ENCODE results near the gene FANCD2OS.

FANCD2OS gene, protein sequence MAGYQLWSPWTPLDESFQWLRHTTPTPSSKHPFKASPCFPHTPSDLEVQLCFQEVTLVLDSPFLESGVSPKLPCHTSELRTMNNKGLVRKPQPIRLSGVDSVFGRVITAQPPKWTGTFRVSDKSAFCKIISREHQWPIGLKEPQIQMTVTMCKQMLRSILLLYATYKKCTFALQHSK

DNA sequence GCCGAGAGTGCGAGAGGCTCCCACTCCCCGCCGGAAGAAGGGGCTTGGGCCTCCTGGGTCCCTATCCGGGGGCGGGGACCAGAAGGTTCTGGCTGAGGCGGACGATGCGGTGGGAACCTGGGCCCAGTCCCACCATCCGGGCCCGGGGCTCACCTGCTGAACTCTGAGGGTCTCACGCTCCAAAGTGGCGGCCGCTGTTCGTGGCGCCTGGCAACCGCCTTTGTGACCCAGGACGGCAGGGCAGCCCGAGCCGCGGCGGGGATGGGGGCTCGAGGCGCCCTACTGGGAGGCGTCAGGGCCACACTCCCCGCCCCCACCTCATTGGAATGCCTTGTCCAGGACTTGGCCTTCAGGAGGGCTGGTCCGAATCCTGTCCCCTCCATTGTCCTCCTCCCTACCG lies at the start of gene FANCD2OS:
Gene FANCD2OS (minus strand): TSS at position 165 of the 400 bp plus-strand sequence. CDS start 3,481 bp downstream, outside the sequence.
- no peak for DNase-seq

DNA sequence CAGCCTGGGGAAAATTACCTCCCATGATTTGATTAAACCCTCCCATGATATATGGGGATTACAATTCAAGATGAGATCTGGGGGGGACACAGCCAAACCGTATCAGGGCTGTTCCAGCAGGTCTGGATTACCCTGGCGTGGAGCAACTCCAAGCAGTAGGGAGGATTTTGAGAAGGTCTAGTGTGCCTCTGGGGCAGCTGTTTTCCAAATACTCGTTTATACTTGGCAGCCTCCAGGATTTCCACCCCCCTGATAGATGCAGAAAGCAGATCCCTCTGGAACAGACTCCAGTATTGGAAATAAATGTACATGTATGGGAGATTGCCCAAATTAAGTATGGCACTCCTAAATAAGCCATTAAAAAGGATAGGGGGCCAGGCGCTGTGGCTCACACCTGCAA lies 49.0 kb upstream of the FANCD2OS start:
- no peak for DNase-seq

DNA sequence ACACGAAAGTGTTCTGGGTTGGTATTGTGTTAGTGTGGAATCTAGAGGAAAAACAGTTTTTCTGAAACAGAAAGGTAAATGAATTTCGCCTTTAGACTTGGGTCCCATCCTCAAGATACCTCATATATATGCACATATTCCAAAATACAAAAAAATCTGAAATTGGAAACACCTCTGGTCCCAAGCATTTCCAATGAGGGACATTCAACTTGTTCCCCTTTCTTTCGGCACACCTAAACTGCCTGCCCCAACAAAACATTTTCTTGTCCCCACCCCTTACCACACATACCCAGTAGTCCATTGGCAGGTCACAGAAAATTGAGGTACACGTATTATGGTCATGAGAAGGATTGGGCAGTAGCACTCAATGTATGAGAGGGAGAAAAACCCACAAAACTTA lies 47.6 kb upstream of the FANCD2OS start:
- no peak for DNase-seq

DNA sequence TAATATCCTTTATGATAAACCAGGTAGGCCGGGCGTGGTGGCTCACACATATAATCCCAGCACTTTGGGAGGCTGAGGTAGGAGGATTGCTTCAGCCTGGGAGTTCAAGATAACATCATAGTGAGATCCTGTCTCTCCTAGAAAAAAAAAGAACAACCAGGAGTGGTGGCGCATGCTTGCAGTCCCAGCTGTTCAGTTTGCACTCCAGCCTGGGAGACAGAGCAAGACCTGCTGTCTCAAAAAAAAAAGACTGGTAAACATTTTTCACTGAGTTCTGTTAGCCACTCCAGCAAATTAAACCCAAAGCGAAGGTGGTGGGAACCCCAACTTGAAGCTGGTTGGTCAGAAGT lies 47.0 kb upstream of the FANCD2OS start:
- DNase-seq, result no peak

DNA sequence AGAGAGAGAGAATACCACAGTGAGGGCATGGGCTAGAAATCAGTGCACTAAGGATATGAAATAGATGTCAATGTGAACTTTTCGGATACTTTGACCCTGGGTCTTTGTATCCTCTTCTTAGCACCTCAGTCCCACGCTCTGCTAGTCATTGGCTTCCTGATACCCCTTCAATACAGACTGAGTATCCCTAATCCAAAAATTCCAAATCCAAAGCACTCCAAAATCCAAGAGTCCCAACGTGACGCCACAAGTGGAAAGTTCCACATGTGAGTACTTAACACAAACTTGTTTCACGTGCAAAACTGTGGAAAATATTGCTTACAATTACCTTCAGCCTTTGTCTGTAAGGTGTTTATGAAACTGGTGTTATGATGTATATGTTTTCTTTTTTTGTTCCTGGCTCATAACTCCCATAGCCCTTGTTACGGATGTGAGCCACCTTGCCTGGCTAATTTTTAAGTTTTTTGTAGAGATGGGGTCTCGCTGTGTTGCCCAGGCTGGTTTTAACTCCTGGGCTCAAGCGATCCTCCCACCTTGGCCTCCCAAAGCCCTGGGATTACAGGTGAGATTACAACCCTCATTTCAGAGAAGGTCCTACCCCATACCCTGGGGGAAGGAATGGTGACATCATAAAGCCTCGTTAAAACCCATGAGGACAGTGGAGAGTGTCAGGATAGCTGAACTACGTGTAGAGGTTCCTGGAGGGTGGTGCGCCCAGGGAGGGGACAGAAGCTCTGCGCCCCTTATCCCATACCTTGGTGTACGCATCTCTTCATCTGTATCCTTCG lies 46.5 kb upstream of the FANCD2OS start:
- no peak for DNase-seq

DNA sequence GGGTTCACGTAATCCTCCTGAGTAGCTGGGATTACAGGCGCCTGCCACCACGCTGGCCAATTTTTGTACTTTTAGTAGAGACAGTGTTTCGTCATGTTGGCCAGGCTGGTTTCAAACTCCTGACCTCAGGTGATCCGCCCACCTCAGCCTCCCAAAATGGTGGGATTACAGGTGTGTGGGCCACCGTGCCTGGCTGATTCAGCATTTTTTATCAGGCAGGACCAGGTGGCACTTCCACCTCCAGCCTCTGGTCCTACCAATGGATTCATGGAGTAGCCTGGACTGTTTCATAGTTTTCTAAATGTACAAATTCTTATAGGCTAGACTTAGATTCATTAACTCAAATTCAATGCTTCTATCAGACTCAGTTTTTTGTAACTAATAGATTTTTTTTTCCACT lies 42.9 kb upstream of the FANCD2OS start:
- DNase-seq, result no peak

DNA sequence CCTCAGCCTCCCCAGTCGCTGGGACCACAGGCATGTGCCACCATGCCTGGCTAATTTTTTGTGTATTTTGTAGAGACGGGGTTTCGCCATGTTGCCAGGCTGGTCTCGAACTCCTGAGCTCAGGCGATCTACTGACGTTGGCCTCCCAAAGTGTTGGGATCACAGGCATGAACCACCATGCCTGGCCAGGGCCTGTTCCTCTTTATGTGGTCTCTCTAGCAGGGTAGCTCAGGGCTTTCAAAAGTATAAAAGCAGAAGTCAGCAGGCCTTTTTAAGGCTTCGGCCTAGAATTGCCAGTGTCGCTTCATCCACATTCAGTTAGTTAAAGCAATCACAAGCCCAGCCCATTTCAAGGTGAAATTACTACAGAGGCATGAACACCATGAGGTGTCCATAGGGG lies 41.2 kb upstream of the FANCD2OS start:
- DNase-seq, result no peak

DNA sequence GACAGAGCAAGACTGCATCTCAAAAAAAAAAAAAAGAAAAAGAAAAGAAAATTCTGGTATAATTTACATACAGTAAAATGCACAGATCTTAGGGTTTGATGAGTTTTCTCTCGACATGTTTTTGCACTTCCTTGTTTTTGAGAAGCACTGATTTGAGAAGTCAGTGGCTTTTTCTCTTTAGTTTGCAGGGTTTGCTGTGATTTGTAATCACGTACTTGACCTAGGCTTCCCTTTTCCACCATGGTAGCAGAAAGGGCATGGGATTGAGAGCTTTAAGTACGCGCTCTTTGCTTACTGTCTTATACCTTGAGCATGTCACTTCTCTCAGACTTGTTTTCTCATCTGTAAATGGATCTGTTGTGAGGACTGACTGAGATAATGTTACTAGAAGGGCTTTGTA lies 37.6 kb upstream of the FANCD2OS start:
- no peak for DNase-seq

DNA sequence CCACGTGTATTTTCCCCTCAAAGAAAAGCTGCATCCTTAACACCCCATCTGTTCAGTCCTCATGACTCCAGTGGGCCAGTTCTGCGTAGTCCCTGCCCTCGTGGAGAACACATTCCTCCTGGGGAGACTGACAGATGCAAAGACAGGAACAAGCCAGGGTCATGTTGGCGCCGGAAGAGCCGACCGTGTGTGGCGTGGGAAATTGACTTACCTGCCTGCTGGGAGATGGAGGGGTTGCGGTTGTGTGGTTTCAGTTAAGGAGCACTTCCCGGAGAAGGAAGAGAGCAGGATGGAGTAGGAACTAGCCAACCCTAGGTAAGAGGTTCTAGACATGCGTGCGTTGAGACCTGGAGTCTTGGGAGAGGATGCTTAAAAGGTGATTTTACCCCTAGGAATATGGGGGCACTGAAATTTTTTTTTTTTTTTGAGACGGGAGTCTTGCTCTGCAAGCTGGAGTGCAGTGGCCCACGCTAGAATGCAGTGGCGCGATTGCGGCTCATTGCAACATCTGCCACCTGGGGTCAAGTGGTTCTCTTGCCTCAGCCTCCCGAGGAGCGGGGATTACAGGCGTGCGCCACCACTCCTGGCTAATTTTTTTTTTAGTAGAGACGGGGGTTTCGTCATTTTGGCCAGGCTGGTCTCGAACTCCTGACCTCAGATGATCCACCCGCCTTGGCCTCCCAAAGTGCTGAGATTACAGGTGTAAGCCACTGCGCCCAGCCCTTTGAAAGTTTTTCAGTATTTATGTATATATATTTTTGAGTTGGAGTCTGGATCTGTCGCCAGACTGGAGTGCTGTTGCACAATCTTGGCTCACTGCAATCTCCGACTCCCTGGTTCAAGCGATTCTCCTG lies 34.9 kb upstream of the FANCD2OS start:
- DNase-seq, result peak; percentile 19

DNA sequence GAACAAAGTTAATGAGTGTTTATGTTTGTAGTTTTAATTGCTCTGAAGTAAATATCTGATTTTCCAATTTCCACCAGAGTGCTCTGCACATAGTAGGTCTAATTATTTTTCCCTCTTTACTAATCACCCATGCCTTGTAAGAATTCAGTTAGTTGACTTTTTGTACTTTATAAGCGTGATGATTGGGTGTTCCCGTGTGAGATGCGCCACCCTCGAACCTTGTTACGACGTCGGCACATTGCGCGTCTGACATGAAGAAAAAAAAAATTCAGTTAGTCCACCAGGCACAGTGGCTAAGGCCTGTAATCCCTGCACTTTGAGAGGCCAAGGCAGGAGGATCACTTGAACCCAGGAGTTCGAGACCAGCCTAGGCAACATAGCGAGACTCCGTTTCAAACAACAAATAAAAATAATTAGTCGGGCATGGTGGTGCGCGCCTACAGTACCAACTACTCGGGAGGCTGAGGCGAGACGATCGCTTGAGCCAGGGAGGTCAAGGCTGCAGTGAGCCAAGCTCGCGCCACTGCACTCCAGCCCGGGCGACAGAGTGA lies 33.0 kb upstream of the FANCD2OS start:
- DNase-seq, result no peak

DNA sequence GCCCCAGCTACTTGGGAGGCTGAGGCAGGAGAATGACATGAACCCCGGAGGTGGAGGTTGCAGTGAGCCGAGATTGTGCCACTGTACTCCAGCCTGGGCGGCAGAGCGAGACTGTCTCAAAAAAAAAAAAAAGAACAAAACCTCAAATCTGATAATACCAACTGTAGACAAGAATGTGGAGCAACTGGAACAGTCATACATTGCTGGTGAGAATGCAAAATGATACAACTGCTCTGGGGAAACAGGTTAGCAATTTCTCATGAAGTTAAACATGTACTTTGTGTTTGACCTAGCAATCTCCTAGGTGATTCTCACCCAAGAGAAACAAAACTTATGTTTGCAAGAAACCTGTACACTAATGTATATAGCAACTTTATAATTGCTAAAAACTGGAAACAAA lies 29.1 kb upstream of the FANCD2OS start:
- no peak for DNase-seq

DNA sequence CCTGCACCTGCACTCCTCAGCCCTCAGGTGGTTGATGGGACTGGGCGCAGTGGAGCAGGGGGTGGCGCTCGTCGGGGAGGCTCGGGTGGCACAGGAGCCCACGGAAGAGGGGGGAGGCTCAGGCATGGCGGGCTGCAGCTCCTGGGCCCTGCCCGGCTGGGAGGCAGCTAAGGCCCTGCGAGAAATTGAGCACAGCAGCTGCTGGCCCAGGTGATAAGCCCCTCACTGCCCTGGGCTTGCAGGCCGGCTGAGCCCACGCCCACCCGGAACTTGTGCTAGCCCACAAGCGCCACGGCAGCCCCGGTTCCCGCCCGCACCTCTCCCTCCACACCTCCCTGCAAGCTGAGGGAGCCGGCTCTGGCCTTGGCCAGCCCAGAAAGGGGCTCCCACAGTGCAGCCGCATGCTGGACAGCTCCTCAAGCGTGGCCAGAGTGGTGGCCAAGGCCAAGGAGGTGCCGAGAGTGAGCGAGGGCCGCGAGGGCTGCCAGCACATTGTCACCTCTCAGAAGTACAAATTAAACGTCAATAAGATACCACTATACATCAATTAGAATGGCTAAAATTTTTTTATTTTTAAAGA lies 28.5 kb upstream of the FANCD2OS start:
- no peak for DNase-seq

DNA sequence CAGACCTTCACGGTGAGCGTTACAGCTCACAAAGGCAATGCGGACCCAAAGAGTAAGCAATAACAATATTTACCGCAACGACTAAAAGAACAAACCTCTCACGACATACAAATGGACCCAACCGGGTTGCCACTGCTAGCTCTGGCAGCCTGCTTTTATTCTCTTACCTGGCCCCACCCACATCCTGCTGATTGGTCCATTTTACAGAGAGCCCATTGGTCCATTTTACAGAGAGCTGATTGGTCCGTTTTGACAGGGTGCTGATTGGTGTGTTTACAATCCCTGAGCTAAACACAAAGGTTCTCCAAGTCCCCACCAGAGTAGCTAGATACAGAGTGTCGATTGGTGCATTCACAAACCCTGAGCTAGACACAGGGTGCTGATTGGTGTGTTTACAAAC lies 27.8 kb upstream of the FANCD2OS start:
- DNase-seq, result peak; percentile 27

DNA sequence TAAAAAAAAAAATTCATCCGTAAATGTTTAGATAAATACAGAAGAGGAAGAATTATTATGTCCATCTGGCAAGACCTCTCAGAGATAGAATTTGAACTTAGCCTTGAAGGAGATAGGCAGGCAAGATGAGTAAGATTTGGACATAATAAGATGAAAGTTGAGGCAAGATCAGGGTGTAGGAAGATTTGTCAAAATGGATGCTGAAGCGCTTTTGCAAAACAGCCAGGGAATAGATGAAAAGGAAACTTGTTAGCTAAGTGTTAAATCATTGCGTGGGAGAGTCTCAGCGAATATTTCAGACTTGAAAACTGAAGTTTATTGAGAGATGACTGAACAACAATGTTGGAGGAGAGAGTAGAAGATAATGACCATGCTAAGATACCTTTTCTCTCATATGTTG lies 14.7 kb upstream of the FANCD2OS start:
- DNase-seq, result no peak

DNA sequence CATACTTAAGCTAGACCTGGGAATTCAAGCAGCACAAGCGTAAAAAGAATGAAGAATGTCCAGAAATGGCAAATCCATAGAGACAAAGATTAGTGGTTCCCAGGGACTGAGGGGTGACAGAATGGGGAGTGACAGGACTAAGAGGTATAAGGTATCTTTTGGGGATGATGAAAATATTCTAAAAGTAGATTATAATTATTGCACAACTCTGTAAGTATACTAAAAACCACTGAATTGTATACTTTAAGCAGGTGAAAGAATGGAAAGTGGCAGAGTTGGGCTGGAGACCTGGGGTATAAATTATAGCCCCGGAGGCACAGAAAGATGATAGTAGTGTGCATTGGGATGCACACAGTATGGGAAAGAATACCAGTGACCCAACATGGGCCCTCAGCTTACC lies 13.0 kb upstream of the FANCD2OS start:
- DNase-seq, result no peak

DNA sequence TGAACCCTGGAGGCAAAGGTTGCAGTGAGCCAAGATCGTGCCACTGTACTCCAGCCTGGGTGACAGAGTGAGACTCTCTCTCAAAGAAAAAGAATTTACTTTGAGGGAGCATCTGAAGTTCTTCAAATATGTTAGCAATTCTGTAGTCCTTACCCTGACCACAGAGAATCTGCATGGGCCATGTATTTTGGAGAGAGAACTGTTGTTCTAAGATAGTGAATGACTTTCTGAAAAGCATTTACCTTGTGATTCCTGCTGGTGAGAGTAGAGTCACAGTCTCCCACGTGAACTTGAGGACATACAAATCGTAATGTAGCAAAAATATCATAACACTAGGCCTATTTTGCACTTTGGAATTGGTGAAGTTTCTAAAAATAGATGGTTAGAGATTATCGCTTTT lies 11.3 kb upstream of the FANCD2OS start:
- DNase-seq, result no peak

DNA sequence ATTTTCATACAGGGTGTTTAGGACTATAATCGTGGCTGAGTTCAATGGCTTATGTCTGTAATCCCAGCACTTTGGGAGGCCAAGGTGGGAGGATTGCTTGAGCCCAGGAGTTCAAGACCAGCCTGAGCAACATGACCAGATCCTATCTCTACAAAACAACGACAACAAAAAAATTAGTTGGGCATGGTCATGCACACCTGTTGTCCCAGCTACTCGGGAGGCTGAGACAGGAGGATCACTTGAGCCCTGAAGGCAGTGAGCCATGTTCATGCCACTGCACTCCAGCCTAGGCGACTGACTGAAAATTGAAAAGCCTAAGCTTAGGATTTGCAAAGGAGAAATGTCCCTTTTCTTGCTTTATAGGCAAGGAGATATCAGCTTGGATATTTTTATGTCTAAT lies 8.9 kb upstream of the FANCD2OS start:
- no peak for DNase-seq

DNA sequence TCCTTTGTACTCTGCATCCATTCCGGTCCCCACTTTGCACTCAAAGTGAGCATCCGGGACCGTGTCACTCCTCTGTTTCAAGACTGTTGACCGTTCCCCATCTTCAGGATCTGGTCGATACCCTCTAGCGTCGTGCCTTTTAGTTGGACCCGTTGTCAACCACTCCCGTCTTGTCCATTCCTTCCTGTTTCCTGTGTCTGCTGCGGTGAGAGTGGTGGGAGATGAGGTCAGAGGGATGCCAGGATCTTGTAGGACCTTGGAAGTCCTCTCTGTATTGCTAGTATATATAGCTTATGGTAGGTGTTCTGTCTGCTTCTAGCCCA lies 8.0 kb upstream of the FANCD2OS start:
- no peak for DNase-seq

DNA sequence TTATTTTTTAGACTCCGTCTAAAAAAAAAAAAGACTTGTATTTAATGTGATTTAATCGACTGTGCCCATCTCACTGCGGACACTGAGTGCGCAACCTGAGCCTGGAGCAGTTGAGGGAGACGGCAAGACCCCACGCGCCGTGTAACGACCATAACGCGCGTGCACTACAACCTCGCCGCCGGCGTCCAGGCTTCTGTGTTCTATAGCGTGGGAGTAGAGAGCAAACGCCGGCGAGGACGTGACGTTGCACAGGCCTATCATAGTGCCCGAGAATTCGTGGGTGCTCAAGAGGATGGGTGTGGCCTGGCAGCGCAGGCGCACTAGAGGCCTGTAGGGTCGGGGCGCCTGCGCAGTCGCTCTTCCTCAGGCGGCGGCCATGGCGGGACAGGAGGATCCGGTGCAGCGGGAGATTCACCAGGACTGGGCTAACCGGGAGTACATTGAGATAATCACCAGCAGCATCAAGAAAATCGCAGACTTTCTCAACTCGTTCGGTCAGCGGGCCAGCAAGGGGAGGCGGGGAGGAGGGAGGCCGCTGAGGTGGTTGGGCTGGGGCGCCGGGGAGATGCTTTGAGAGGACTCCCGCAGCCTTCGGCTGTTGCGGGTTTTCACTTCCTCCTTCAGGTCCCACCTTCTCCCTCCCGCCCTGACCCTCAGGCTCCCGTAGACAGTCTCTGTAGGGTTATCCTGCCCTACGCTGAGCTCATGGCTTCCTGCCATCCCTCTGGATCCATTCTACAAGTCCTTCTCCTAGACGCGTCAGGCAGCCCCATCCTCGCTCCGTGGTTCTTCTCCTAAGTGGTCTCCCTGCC lies 7.5 kb upstream of the FANCD2OS start, which contains the start of gene BRK1:
Gene BRK1 (plus strand): TSS at position 350 of the 812 bp plus-strand sequence. CDS start 27 bp downstream, at position 377.
- DNase-seq, result peak; percentile 97

DNA sequence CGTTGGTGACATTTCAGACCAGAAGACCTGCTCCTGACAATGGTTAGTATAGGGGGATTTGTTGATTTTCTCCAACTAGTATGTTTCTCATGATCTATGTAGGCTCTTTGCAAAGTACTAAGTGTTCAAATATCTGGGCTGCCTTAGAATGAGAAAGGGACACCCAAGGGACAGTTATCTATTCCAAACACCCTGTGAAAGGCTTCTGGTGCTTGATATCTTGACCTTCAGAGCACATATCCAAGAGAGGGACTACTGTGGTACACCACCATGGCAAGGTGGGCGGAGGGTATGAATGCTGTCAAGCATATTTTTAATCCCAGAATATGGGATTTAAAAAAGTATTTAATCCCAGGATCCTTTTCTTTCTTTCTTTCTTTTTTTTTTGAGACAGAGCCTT lies 1.1 kb downstream of the FANCD2OS start:
- no peak for DNase-seq

DNA sequence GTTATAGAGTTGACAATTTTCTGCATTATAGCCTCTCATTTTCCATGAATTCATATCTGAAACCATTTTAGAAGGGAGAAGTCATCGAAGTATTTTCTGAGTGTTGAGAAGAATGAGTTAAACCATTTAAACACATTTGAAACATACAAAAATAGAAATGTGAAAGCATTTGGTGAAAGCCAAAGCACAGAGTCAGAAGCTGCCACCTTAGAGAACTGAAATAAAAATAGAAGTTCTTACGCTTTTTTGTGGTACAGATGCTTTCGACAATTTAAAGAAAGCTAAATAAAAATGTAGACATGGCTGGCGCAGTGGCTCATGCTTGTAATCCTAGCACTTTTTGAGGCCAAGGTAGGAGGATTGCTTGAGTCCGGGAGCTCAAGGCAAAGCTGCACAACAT lies 9.0 kb downstream of the FANCD2OS start:
- DNase-seq, result no peak

DNA sequence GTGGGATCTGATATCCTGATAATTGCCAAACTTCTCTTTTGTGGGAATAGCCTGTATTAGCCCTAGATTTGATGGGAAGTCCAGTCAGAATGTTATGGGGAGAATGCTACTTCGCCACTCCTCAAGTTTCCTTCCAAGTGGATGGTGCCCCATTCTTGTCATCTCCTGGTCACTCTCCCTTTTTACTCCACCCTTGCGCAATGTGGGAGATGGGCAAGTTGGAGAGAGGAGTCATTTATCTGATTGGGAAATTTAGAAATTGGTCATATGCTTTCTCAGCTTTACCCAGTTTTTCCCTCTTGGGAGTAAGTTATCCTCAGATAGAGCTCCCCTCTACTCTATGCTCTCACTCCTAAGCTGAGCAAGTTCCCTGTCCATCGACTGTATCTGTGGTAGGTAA lies 14.4 kb downstream of the FANCD2OS start:
- DNase-seq, result no peak

Measured in stimulated activated CD4-positive, alpha-beta T cell treated with anti-CD3 and anti-CD28 coated beads, Interleukin-1b, Interleukin-23, amount 100 ng/mL, for 48 hours (primary cell).